Activated T-cell treated with anti-CD3 and anti-CD28 coated beads, Interleukin-2, amount 50 U/mL, for 1 hour (primary cell): Measurements from ENCODE around the gene HDAC5.
"Not testable (repeated sequence)": the region's sequence is repeated elsewhere in the genome, so short reads cannot be mapped to it uniquely, and the experiment has no call there.

Experiments used
- DNase-seq: peaks from one replicate; pipeline ENCODE4 v3.0.0-alpha.2; 2020

HDAC5 gene

GRCh38 chr17:44132275-44132821, 8.9 kb upstream of the HDAC5 start:
- DNase-seq = no peak

DNA sequence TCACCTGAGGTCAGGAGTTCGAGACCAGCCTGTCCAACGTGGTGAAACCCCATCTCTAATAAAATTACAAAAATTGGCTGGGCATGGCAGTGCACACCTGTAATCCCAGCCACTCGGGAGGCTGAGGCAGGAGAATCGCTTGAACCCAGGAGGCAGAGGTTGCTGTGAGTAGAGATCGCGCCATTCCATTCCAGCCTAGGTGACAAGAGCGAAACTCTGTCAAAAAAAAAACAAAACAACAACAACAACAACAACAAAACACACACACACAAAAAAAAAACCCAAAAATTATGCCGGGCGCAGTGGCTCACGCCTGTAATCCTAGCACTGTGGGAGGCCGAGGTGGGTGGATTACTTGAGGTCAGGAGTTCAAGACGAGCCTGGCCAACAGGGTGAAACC, 7.9 kb upstream of the HDAC5 start:
- not testable (repeated sequence) for DNase-seq

DNA sequence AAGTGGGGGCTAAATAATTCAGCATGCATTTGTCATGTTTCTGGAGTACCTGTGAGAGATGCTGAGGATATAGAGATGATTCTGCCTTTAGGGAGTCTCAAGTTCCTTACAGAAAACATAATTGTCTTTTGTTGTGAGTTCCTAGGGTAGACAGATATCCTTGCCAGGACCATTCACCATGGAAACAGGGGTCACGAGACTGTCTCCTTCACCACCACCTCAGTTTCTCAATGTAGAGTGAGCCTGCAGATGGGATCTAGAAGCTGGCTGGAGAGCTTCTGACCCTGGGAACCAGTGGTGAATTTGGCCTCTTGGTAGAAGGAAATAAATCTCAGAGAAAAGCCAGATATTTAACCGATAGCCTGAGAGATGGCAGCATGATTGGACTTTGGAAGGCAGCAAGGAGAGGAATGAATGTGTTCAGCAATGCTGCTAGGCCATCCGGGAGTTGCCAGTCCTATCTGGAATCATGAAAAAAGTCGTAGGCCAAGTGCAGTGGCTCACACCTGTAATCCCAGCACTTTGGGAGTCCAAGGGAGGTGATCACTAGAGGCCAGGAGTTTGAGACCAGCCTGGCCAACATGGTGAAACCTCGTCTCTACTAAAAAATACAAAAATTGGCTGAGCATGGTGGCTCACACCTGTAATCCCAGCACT, 7.4 kb upstream of the HDAC5 start:
- no peak for DNase-seq

DNA sequence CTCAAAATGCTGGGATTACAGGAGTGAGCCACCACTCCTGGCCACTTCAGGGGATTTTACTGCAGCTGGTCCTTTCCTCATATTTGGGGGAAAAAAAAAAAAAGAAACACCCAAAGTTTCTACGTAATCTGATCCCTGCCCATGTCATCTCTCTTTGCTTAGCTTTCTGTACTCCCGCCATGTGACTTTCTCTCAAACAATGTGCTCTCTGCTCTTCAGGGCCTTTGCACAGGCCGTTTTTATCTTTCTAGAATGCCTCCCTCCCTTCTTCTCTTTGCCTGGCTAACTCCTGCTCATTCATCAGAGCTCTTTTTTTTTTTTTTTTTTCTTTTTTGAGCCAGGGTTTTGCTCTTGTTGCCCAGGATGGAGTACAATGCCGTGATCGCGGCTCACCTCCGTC, 4.9 kb upstream of the HDAC5 start:
- DNase-seq = no peak

DNA sequence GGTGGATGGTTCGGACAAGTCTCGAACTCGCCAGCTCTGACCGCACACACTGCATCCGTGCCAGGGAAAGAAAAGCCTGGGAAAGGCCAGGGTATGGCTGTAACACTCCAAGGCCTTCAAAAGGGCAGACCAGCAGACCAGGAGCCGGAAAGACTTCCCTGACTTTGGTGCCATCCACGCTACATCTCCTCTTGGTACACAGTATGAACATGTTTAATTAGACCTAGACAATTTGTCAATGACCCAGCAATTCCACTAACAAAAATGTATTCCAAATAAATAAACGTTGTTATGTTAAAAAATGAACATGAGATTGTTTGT, 637 bp upstream of the HDAC5 start:
- no peak for DNase-seq

- no peak for DNase-seq
These were observed 555 bp downstream of the HDAC5 start for GRCh38 chr17:44122816-44123355.

GRCh38 chr17:44121997-44122815, 1.2 kb downstream of the HDAC5 start:
- DNase-seq = no peak

DNA sequence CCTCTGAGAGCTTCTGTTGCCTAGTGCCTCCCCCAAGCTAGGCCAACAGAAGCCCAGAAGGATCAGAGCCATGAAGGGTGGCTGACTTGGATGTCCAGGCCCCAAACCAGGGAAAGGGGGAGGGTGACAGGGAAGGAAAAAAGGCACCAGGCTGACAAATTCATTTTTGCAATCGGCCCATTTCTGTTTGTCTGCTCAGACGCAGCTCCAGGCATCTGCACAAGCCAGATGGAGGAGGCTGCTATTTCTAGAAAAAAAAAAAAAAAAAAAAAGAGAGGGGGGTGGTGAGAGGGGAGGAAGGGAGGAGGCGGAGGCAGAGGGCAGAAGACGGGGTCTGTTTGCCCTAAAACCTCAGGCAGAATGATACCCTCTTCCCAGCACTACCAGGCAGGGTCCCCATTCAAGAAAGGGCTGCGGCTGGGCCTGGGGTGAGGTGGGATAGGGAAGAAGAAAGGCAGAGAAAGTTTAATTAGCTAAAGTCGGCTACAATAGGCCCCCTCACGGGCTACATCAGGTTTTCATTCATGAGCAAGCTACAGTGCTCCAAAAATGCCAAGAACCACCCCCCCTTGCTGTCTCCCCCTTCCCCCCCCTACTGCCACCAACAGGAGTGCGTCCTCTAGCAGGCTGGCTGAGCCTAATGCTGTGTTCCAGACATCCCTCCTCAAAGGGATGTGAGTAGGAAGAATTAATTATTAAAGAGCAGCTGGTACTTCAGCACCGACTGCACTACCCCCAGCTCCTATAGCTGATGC, 2.4 kb downstream of the HDAC5 start:
- no peak for DNase-seq

GRCh38 chr17:44120281-44120680, 3.2 kb downstream of the HDAC5 start:
- not testable (repeated sequence) for DNase-seq

GRCh38 chr17:44119798-44120197, 3.6 kb downstream of the HDAC5 start:
- DNase-seq = no peak

- DNase-seq = no peak
These were observed 4.4 kb downstream of the HDAC5 start for GRCh38 chr17:44119062-44119461.

- DNase-seq = no peak
These were observed 4.9 kb downstream of the HDAC5 start for GRCh38 chr17:44118427-44119050.

DNA sequence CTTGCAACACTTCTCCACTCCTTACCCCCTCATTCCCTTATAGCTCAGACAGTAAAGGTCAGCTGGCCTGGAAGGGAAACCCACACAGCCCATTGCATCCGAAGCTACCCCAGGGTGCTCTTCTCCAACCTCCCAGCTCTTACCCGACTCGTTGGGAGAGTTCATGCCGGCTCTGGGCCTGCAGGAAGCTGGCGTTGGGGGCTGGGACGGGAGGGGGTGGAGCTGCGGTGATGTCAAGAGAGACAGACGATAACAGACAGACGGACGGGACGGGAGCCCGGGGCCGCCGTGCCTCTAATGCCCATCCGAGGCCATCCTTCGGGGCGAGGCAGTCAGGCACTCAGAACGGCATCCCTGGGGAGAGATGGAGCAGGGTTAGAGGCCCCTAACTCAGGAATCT, 6.1 kb downstream of the HDAC5 start:
- DNase-seq = no peak

DNA sequence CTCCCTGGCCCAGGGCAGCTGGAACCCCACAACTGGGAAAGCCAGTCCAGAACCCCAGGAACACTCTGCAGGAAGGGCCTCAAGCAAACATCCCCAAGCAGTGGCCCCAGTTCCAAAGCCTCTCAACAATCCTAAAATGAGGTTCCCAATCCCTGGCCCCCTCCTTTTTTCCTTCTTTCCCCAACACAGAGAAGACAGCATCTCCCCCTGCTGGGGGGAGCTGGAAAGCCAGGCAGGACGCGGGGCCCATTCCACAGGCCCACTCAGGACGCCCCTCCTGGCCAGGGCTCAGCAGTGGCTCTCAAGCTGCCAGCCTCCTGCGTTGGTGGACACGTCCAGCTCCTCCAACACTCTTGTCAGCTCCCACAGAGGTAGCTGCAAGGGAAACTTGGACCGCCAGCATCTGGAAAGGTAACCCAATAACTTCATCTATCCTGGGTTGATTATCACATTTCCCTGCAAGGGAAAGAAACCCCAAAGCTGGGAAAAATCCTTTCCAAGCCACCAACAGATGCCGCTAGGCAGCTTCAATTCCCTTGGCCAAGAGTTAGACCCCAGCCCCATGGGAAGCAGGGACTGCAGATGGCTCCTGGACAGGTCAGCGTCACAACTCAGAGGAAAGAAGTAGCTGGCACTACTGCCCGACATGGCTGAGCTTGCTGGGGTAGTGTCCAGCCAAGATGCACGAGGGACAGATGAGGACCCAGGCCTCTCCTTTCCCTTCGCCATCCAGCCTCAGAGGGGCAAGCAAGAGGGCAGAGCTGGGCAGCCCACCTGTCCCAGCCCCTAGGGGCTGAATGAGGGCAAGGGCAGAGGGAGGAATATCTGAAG, 7.6 kb downstream of the HDAC5 start:
- no peak for DNase-seq

DNA sequence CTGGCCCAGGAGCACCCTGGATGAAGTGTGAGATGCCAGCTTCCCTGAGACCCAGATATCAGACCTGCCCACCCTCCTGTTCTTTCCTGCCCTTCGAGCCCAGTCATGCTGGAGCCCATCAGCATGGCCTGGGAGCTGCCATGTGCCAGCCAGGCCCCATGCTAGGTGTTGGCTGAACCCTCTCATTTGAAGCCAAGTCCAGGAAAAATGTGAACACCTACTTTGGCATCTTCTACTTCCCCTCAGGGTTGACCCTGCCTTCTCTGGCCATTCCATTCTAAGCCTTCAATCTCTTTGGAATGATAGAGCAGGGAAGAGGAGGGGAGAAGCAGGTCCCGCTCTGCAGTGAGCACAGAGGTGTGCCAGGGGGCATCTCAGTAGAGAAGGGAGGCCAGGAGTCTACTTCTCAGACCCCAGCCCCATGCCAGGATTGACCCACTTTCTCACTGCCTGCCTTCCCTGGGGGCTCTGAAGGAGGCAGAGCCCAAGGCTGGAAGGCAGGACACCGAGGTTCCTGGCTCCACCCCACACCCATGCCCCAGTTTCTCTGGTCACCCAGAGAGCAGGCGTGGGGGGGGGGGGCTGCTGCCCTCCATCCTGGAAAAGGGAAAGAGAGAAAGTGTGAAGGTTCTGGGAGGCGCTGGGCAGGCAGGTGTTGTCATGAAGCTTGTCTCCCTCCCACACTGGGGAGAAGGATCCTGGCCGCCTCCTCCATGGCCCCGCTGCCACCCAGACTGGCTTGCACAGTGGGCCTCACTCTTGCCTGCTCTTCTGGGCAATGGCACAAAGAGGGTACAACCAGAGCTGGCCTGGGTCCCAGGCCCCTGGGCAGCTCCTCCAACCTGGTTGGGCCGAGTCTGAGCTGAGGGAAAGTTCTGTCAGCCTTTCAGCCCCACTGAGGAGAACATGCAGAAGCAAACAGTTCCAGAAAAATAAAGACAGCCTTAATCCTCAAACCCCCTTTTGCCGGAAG, 9.3 kb downstream of the HDAC5 start:
- DNase-seq = no peak

- no peak for DNase-seq
These were observed 10.1 kb downstream of the HDAC5 start for GRCh38 chr17:44113382-44113781.

- DNase-seq = no peak
These were observed 10.9 kb downstream of the HDAC5 start for GRCh38 chr17:44112284-44113280.

GRCh38 chr17:44111777-44112176, 11.7 kb downstream of the HDAC5 start:
- no peak for DNase-seq
